ENCODE results near the gene SLC4A2.

Gene SLC4A2

DNA sequence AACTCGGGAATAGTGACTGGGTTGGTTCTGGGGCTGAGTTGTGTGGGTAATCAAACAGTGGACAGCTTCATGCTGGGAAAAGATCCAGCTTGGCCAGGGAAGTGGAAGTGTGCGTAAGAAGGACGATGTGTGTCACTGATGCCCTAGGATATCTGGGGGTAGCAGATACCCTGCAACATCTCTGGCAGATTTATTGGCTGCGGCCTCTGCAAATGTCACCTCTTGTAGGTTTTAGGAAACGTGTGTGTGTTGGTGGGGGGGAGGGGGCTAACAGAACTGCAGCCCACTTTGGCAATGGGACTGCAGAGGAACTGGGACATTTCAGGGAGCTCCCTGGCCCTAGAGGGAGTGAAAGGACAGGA is 25.9 kb downstream of the SLC4A2 start:
- CTCF ChIA-PET, result interaction anchor here (0.6 to 2.2 kb wide), 13 partner anchors 20 to 102 kb away, joined by 3 to 19 read pairs (median 5); partner anchors contain the start of gene ABCB8
- POLR2A ChIA-PET, result interaction anchor here (1.2 to 3.0 kb wide), 7 partner anchors 8 to 151 kb away, joined by 3 to 16 read pairs (median 6); partner anchors contain the start of genes ABCB8 and ABCF2
- no peak overlapping the region for H3K27ac ChIP-seq (ENCODE audit: extremely low read depth, low read depth, low read length)
- H3K36me3 ChIP-seq (ENCODE audit: control insufficient read depth in 2 of 2, insufficient read depth in 1 of 2, low read length in 2 of 2), result peaks cover 0 to 12% of the 10 kb centered on the region in 2 experiments; a peak in 1 of 3 replicates
- H3K4me3 ChIP-seq (ENCODE audit: low read depth, low read length), result no peak overlapping the region
- 0 out of 2 replicates have a peak, but pooled peaks have one; percentile 16 for TF ChIP-seq ZSCAN23 (tag by site-specific recombination; IDR thresholded peaks at IDR 0.05)
- TF ChIP-seq, protein P1, sequence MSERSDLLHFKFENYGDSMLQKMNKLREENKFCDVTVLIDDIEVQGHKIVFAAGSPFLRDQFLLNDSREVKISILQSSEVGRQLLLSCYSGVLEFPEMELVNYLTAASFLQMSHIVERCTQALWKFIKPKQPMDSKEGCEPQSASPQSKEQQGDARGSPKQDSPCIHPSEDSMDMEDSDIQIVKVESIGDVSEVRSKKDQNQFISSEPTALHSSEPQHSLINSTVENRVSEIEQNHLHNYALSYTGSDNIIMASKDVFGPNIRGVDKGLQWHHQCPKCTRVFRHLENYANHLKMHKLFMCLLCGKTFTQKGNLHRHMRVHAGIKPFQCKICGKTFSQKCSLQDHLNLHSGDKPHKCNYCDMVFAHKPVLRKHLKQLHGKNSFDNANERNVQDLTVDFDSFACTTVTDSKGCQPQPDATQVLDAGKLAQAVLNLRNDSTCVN (tag by site-specific recombination; optimal IDR thresholded peaks at IDR 0.05), result no peak
- H3K4me1 ChIP-seq (ENCODE audit: control insufficient read depth, insufficient read depth, low read length), result peaks cover 7% of the 10 kb centered on the region
- H3K9me3 ChIP-seq (ENCODE audit: control insufficient read depth, insufficient read depth, low read depth, low read length), result no peaks in the 10 kb centered on the region

DNA sequence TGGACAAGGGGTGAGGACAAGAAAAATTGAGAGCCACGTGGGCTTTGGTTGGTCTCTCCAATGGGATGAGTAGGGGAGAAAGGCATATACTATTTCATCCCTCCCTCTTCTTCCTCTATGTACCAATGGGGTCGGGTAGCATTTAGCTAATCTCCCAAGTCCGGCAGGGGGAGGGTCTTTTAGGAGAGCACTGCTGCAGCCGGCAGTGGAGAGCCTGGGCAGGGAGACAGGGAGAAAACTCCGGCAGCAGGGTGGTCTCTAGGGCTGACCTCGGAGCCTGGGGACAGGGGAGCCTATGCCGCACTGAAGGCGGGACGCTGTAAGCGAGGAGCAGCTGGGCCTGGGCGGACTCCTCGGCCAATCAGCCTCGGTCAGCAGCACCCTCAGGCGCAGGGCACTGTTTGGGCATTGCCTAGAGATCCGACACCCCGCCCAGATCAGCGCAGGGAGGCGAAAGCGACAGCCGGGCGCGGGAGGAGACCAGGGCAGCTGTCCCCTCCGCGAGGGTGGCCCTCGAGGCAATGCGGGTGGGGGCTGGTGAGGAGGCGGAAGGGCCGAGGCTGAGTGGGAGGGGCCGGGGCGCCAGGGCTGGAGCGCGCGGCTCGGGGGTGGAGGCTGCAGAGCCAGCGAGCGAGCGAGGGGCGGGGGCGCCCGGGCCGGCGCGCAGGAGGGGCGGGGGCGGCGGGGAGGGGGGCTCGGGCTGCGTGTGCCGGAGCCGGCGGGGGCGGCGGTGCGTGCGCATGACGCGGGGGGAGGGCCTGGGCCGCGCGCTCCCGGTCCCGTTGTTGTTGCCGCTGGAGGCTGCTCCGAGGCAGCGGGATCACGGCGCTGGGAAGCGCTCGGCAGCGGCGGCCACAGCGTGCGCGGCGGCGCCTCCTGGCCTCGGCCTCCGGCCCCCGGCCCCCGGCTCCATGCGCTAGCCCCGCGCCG is 26.6 kb downstream of the SLC4A2 start, which contains the start of gene AGAP3:
Gene AGAP3 (plus strand): TSS at position 785 of the 930 bp plus-strand sequence. CDS start 267 bp downstream, outside the sequence.
- peaks cover 0 to 15% of the 10 kb centered on the region in 2 experiments; a peak in 1 of 3 replicates for H3K36me3 ChIP-seq (ENCODE audit: control insufficient read depth in 2 of 2, insufficient read depth in 1 of 2, low read length in 2 of 2)
- POLR2A ChIA-PET, result interaction anchor here (1.2 to 3.0 kb wide), 7 partner anchors 9 to 151 kb away, joined by 3 to 16 read pairs (median 6); partner anchors contain the start of genes ABCB8 and ABCF2
- no peaks in the 10 kb centered on the region for H3K9me3 ChIP-seq (ENCODE audit: control insufficient read depth, insufficient read depth, low read depth, low read length)
- H3K27ac ChIP-seq (ENCODE audit: extremely low read depth, low read depth, low read length), result peak within 1 kb of the TSS; percentile 82
- H3K4me1 ChIP-seq (ENCODE audit: control insufficient read depth, insufficient read depth, low read length), result peaks cover 7% of the 10 kb centered on the region
- peak within 1 kb of the TSS; percentile 80 for H3K4me3 ChIP-seq (ENCODE audit: low read depth, low read length)
- CTCF ChIA-PET, result interaction anchor here (0.6 to 2.2 kb wide), 10 partner anchors 21 to 75 kb away, joined by 3 to 19 read pairs (median 5); no protein-coding TSS in a partner anchor
- no peak for TF ChIP-seq ZNF184 (tag by site-specific recombination; IDR thresholded peaks at IDR 0.05)
- no peak for TF ChIP-seq ZNF19 (tag by site-specific recombination; IDR thresholded peaks at IDR 0.05; ENCODE audit: low read depth)
- TF ChIP-seq, protein P2, sequence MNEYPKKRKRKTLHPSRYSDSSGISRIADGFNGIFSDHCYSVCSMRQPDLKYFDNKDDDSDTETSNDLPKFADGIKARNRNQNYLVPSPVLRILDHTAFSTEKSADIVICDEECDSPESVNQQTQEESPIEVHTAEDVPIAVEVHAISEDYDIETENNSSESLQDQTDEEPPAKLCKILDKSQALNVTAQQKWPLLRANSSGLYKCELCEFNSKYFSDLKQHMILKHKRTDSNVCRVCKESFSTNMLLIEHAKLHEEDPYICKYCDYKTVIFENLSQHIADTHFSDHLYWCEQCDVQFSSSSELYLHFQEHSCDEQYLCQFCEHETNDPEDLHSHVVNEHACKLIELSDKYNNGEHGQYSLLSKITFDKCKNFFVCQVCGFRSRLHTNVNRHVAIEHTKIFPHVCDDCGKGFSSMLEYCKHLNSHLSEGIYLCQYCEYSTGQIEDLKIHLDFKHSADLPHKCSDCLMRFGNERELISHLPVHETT (tag by site-specific recombination; IDR thresholded peaks at IDR 0.05), result no peak
- no peak for TF ChIP-seq ZNF660 (tag by site-specific recombination; IDR thresholded peaks at IDR 0.05)
- TF ChIP-seq ZNF366 (tag by site-specific recombination; conservative IDR thresholded peaks at IDR 0.05), result peak; percentile 59
- no peak for TF ChIP-seq ZNF530 (tag by site-specific recombination; IDR thresholded peaks at IDR 0.05; ENCODE audit: low read depth)
- no peak for TF ChIP-seq ZNF248 (tag by site-specific recombination; IDR thresholded peaks at IDR 0.05)
- TF ChIP-seq ZNF600 (tag by site-specific recombination; IDR thresholded peaks at IDR 0.05), result peak; percentile 72; the same call in 1 of the 2 replicates
- no peak for TF ChIP-seq ZNF214 (tag by site-specific recombination; IDR thresholded peaks at IDR 0.05; ENCODE audit: borderline replicate concordance)
- no peak for TF ChIP-seq ZNF404 (tag by site-specific recombination; IDR thresholded peaks at IDR 0.05)
- TF ChIP-seq ZNF830 (tag by site-specific recombination; IDR thresholded peaks at IDR 0.05; ENCODE audit: low read depth), result no peak
- TF ChIP-seq TCF7L2 (IDR thresholded peaks at IDR 0.05; ENCODE audit: borderline replicate concordance, low read depth, low read length), result no peak
- no peak; the same call in 1 of the 2 replicates for TF ChIP-seq ZNF777 (tag by site-specific recombination; IDR thresholded peaks at IDR 0.05; ENCODE audit: borderline replicate concordance)
- no peak for TF ChIP-seq ZFP69B (tag by site-specific recombination; IDR thresholded peaks at IDR 0.05)
- no peak for TF ChIP-seq FEZF1 (tag by site-specific recombination; IDR thresholded peaks at IDR 0.05)
- TF ChIP-seq, protein P3, sequence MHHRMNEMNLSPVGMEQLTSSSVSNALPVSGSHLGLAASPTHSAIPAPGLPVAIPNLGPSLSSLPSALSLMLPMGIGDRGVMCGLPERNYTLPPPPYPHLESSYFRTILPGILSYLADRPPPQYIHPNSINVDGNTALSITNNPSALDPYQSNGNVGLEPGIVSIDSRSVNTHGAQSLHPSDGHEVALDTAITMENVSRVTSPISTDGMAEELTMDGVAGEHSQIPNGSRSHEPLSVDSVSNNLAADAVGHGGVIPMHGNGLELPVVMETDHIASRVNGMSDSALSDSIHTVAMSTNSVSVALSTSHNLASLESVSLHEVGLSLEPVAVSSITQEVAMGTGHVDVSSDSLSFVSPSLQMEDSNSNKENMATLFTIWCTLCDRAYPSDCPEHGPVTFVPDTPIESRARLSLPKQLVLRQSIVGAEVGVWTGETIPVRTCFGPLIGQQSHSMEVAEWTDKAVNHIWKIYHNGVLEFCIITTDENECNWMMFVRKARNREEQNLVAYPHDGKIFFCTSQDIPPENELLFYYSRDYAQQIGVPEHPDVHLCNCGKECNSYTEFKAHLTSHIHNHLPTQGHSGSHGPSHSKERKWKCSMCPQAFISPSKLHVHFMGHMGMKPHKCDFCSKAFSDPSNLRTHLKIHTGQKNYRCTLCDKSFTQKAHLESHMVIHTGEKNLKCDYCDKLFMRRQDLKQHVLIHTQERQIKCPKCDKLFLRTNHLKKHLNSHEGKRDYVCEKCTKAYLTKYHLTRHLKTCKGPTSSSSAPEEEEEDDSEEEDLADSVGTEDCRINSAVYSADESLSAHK (tag by site-specific recombination; IDR thresholded peaks at IDR 0.05), result no peak
- TF ChIP-seq ZNF16 (tag by site-specific recombination; IDR thresholded peaks at IDR 0.05; ENCODE audit: low read depth), result no peak
- TF ChIP-seq MZF1 (tag by site-specific recombination; IDR thresholded peaks at IDR 0.05; ENCODE audit: borderline replicate concordance), result no peak
- TF ChIP-seq EGR2 (tag by site-specific recombination; IDR thresholded peaks at IDR 0.05; ENCODE audit: low read depth), result peak; percentile 95
- peak; percentile 32; the same call in 1 of the 2 replicates for TF ChIP-seq ZNF843 (tag by site-specific recombination; IDR thresholded peaks at IDR 0.05)
- TF ChIP-seq ZNF433 (tag by site-specific recombination; IDR thresholded peaks at IDR 0.05; ENCODE audit: low read depth), result no peak
- TF ChIP-seq HOXD13 (CRISPR knock-in tag; IDR thresholded peaks at IDR 0.05; ENCODE audit: borderline replicate concordance), result no peak
- no peak for TF ChIP-seq ZNF138 (tag by site-specific recombination; IDR thresholded peaks at IDR 0.05; ENCODE audit: borderline replicate concordance)
- TF ChIP-seq ZNF514 (tag by site-specific recombination; IDR thresholded peaks at IDR 0.05), result no peak
- TF ChIP-seq, protein P4, sequence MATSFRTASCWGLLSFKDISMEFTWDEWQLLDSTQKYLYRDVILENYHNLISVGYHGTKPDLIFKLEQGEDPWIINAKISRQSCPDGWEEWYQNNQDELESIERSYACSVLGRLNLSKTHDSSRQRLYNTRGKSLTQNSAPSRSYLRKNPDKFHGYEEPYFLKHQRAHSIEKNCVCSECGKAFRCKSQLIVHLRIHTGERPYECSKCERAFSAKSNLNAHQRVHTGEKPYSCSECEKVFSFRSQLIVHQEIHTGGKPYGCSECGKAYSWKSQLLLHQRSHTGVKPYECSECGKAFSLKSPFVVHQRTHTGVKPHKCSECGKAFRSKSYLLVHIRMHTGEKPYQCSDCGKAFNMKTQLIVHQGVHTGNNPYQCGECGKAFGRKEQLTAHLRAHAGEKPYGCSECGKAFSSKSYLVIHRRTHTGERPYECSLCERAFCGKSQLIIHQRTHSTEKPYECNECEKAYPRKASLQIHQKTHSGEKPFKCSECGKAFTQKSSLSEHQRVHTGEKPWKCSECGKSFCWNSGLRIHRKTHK (tag by site-specific recombination; IDR thresholded peaks at IDR 0.05), result no peak
